Head of caudate nucleus (tissue), 42 donors: ENCODE data around the gene KLF1.

Experiments
- DNase-seq, 42 donors: peaks; one replicate each; pipeline versions ENCODE4 v3.0.0 to v3.0.0-alpha.2; 2020 to 2021; ENCODE audit warnings: mixed read lengths in 7 of 42
- intact Hi-C: fragments of 100-400 bp; cut with DNase I; formaldehyde crosslinking; loops from one replicate; pipeline ENCODE4 v1.15.0; 2022

The KLF1 gene

DNA sequence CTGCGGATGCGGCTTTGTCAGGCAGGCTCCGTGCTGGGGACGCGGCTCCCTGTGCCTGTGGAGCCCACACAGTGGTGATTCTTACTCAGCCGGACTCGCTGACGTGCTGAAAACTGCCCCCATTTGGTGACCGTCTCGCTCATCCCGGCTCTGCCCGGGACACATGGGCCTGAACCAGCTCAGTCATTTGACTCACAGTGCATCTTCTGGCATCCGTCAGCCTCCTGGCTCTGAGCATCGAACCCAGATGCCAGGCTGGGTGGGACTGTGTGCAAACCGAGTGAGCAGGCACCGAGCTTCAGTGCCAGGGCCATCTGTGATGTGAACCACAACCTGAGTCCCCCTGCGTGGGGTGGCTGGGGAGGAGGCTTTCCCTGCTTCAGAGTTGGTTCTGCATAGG lies 9.5 kb upstream of the KLF1 start:
- no peak for DNase-seq
- intact Hi-C loops = no loop called here

DNA sequence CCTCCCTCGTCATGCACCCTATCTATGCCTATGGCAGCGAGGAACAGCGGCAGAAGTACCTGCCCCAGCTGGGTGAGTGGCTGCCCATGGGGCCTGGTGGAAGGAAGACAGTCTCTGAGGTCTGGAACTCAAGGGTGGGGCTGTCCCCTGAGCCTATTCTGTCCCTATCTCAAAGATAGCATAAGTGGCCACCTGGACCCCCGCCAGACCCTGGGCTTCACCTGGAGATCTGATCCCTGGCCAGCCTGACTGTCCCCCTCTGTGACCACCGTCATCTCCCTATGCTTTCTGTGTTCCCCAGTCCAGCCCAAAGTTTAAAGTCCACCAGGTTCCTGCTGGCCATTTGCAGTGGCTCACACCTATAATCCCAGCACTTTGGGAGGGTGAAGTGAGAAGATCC lies 6.6 kb upstream of the KLF1 start:
- no peak for DNase-seq
- intact Hi-C loops = loop anchor here (5.0 kb wide), 1 partner anchor 39 kb away; the partner anchor contains the start of gene FARSA

DNA sequence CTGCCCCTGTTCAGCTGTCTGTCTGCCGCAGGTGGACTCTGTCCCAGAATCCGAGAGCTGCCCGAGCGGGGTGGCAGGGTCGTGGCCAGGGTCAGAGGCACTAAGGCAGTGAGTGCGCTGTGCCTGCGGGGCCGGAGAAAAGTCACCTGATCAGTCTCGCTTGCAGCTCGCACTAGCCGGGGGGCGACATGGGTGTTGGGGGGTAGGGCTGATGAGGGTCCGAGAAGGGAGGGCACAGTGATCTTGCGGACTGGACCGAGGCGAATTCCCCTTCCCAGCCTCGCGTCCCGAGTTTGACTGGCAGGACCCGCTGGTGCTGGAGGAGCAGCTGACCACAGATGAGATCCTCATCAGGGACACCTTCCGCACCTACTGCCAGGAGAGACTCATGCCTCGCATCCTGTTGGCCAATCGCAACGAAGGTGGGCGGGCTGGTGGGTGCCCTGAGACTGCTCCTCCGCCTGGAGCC lies 4.6 kb upstream of the KLF1 start:
- intact Hi-C loops = loop anchor here (5.0 kb wide), 1 partner anchor 41 kb away; the partner anchor contains the start of gene FARSA
- no peak for DNase-seq

DNA sequence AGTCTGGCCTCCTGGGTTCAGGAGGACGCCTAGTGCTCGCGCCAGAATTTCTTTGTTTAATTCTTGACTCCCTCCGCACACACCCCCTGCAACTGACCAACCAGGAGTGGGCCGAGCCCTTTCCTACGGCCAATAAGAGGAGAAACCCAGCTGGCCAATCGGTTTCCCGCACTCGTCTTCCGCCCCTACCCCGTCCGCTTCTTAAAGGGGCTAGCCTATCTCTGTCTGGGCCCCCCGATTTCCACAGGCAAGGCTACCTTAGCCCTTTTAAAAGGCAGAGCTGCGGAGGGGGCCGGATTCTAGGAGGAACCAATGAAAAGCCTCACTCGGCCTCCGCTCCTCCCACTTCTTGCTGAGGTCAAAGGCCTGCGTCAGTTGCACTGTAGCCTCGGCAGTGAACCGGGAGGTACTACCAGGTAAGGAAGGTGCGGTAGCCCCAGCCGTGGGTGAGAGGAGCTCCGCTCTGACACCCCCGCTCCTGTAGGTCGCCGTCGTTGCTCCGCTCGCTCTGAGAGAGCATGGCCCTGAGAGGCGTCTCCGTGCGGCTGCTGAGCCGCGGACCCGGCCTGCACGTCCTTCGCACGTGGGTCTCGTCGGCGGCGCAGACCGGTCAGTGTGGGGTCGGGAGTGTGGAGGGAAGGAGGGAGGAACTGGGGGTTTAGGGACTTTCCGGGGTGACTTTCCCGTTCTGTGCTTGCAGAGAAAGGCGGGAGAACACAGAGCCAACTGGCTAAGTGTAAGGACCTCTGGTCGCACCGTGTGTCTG lies 4.0 kb upstream of the KLF1 start, which contains the start of gene GCDH:
Gene GCDH (plus strand): TSS at position 374 of the 766 bp plus-strand sequence. CDS start 145 bp downstream, at position 519.
- DNase-seq = peak; percentile 92 to 100 (median 99)
- intact Hi-C loops = loop anchor here (5.0 kb wide), 1 partner anchor 41 kb away; the partner anchor contains the start of gene FARSA

DNA sequence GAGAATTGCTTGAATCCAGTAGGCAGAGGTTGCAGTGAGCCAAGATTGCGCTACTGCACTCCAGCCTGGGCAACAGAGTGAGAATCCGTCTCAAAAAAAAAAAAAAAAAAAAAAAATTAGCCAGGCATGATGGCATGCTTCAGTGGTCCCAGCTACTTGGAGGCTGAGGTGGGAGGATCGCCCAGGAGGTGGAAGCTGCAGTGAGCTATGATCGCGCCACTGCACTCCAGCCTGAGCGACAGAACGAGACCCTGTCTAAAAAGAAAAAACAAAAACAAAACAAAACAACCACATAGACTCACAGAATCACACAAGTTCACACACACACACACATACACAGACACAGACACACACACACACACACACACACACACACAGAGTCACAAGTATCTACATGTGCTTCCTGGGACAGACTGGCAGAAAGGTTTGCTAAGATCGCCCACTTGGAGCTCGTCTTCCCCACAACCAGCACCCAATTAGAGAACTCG lies 3.3 kb upstream of the KLF1 start:
- intact Hi-C loops = loop anchor here (5.0 kb wide), 1 partner anchor 42 kb away; the partner anchor contains the start of gene FARSA
- DNase-seq = peak in 1 of 42 donors; percentile 14

DNA sequence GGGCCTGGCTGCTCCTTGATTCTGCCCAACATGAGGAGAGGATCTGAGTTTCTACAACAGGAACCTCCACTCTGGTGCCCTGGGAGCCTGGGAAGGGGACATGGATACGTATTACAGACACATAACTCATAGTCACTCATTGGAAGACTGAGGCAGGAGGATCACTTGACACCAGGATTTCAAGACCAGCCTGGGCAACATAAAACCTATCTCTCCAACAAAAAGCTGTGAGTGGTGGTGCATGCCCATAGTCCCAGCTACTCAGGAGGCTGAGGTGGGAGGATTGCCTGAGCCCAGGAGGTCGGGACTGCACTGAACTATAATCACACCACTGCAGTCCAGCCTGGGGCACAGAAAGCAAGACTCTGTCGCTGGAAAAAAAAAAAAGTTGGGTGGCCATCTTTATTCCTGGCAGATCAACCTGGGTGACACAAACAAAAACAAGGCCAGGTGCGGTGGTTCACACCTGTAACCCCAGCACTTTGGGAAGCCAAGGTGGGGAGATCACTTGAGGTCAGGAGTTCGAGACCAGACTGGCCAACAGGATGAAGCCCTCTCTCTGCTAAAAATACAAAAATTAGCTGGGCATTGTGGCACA lies 1.1 kb upstream of the KLF1 start:
- intact Hi-C loops = no loop called here
- no peak for DNase-seq

DNA sequence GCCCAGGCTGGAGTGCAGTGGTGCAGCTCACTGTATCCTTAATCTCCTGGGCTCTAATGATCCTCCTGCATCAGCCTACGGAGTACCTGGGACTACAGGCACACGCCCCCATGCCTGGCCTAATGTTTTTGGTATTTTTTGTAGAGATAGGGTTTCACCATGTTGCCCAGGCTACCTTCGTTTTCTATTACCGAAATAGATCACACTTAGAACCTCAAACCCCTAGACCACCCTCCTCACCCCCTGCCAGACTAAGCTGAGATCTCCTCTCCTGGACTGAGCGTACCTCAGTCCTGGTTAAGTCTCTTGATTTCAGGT lies 391 bp downstream of the KLF1 start:
- no peak for DNase-seq
- intact Hi-C loops = no loop called here

DNA sequence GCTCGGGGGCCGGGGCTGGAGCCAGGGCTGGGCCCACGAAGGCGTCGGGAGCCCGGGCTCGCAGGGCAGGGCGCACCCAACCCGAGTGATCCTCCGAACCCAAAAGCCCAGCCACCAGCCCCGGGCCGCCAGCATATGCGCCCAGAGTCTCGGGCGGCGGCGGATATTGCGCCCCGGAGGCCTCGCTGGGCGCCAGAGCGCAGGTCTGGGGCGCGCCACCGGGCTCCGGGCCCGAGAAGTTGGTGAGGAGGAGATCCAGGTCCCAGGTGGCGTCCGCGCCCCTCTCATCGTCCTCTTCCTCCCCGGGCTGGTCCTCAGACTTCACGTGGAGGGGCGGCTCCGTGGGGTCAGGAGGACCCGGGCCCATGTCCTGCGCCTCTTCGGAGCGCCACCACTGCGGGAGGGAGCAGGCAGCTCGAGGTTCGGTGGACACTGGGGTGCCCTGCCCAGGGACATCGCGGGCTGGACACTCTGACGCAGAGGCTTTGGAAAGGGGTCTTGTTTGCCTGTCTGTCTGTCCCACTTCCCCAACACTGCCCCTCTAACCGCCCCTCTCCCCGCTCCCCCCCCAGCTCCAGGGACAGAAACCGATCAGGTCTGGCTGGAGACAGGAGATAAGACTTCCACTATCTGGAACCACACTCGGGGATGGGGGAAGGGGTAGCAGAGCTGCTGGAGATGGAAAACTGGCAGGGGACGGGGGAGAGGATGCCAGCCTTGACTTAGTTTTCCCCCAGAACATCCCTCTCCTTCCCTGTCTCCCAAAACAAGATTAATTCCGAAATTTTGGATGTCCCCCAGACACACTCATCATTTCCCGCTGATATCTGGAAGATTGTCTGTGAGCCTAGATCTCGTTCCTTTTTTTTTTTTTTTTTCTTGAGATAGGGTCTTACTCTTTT lies 1.0 kb downstream of the KLF1 start:
- intact Hi-C loops = no loop called here

DNA sequence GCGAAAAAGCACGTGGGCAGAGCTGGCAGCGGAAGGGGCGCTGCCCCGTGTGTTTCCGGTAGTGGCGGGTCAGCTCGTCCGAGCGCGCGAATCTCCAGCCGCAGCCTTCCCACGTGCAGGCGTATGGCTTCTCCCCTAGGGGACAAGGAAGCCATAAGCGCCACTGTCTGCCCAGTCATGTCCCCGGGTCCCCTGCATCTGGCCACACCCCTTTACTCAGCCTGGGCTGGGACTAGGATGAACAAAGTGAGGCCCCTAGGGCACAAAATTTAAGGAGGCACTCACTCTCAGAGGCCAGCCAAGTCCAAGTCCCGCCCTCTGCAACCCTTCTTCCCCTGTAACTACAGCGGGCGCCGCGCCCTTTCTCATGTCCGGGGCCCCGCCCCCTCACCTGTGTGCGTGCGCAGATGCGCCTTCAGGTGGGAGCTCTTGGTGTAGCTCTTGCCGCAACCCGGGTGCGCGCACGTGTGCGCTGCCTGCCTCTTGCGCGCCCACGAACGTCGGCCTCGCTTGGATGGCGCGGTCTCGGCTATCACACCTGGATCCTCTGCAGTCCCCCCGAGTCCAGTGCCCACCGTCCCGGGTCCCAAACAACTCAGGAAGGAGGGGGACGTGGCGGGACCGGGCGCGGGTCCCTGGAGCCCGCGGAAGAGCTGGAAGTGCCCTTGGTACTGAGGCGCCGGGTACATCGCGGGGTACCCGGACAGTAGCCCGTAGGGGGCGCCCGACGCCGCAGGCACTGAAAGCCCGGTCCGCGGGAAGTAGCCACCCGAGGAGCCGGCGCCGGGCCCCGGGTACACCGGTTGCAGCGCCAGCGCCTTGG lies 1.9 kb downstream of the KLF1 start:
- DNase-seq = peak; percentile 42 to 88 (median 72)
- intact Hi-C loops = no loop called here

More for the DNA sequence above, 1.0 kb downstream of the KLF1 start:
- DNase-seq = no peak

DNA sequence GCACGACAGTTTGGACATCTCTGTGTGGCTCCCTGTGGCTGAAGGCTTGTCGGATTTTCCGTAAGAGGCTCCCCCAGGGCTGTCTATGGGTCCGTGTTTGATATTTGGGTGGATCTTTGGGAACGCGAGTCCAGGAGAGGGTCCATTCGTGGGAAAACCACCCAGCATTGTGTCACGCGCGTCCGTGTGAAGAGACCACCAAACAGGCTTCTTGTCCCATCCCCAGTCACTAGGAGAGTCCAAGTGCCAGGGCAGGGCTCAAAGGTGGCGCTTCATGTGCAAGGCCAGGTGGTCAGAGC lies 2.4 kb downstream of the KLF1 start:
- intact Hi-C loops = no loop called here
- no peak for DNase-seq

DNA sequence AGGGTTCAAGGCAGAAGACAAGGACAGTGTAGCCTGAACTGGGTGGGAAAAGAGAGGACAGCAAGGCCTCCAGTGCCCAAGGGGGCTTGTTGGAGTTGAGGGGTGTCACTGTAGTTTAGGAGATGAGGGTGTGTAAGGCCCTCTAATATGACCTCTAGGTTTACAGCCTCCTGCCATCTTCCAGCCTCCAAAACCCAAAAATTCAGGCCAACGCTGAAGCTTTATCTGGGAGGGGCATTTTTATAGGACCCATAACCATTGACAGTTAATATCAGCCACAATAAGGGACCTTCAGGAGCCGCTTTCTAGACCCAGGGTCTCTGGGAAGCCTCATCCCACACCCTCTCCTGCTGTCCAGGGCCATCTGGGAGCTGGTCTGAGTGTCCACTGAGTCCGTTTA lies 2.8 kb downstream of the KLF1 start:
- intact Hi-C loops = no loop called here
- DNase-seq = no peak

DNA sequence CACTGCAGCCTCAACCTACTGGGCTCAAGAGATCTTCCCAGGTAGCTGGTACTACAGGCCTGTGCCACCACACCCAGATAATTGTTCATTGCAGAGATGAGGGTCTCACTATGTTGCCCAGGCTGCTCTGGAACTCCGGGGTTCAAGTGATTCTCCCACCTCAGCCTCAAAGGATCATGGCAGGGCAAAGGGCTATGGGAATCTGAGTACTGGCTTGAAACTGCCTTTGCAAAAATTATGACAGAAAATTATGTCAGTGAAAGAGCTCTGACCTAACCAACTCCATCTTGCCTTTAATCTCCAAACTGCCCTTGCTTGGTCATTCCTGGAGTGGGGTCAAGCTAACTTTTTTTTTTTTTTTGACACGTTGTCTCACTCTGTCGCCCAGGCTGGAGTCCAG lies 4.4 kb downstream of the KLF1 start:
- DNase-seq = no peak
- intact Hi-C loops = no loop called here

DNA sequence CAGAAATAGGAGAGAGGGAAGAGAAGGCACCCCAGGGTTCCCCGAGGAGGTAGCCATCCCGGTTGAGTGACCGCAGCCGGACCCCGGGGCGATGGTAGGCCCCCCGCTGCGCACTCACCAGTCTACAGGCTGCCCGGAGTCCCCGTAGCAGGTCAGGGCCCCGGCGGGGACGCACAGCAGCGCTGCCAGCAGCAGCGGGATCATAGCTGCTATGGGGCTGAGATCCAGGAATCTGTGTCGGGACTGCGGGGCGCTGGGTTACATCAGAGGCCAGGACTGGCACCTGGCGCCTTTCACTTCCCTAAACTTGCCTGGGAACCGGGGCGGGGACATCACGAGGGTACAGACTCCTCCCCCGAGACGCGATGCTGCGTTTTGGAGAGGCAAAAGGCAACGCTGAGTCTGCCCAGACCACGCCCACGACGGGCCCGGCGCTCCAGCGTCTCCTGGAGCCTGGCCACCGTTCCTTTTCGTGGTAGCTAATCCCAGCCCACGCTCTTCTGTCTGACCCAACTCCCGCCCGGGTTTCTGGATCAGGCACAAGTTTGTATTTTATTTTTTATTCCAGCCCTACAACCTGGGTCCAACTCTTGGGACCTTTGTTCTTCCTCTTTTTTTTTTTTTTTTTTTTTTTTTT lies 5.7 kb downstream of the KLF1 start, which contains the start of gene DNASE2:
Gene DNASE2 (minus strand): TSS at position 278 of the 637 bp plus-strand sequence. CDS start 74 bp downstream, at position 204.
- intact Hi-C loops = no loop called here
- DNase-seq = peak; percentile 78 to 96 (median 91)

DNA sequence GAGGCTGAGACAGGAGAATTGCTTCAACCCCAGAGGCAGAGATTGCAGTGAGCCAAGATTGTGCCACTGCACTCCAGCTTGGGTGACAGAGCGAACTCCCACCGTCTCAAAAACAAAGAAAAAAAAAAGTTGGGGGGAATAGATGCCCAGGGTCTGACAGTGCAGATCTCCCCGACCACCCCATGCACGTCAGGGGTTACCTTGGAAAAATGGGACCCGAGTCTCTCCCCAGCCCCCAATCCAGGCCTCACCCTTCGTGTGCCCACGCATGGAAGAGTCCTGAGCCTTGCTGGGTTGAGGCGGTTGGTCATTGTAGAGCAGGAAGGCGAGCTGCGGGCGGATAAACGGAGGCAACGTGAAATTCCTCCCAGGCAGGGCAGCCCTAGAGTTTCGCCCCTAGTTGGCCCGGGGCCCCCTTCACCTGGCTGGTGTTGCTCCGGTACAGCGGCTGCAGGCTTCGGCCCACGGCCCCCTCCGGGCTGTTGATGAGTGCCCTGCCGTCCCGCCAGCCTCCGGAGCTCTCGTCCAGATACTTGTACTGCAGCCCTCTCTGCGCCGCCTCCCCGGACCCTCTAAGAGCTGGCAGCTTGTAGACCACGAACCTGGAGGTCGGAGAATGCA lies 6.3 kb downstream of the KLF1 start:
- DNase-seq = peak in 20 of 42 donors; percentile 11 to 51 (median 24)
- intact Hi-C loops = no loop called here

DNA sequence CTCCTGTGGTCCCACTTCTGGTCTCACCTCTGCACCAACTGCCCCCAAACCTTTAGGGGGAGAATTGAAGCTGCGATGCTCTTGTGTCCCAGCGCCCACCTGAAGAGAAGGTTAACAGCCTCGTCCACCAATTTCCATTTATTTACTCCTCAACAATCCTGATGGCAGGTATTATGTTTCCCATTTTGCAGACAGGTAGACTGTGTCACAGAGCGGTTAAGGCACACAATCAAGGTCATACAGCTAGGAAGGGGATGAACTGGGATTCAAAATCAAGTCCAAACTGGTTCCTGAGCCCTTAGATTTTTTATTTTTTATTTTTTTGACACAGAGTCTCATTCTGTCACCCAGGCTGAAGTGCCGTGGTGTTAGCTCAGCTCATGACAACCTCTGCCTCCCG lies 11.9 kb downstream of the KLF1 start:
- intact Hi-C loops = no loop called here
- DNase-seq = no peak

DNA sequence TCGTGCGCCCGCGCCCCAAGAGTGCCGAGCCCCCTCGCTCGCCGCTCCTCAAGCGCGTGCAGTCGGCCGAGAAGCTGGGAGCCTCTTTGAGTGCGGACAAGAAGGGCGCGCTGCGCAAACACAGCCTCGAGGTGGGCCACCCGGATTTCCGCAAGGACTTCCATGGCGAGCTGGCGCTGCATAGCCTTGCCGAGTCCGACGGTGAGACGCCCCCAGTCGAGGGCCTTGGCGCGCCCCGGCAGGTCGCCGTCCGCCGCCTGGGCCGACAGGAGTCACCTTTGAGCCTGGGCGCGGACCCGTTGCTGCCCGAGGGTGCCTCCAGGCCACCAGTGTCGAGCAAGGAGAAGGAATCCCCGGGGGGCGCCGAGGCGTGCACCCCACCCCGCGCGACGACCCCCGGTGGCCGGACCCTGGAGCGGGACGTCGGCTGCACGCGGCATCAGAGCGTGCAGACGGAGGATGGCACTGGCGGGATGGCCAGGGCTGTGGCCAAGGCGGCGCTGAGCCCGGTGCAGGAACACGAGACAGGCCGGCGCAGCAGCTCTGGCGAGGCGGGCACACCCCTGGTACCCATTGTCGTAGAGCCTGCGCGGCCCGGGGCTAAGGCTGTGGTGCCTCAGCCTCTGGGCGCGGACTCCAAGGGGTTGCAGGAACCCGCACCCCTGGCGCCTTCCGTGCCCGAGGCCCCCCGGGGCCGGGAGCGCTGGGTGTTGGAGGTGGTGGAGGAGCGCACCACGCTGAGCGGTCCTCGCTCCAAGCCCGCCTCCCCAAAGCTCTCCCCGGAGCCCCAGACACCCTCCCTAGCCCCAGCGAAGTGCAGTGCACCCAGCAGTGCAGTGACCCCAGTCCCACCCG lies 12.9 kb downstream of the KLF1 start:
- DNase-seq = no peak

More for the DNA sequence above, 12.9 kb downstream of the KLF1 start:
- intact Hi-C loops = no loop called here
